Prostate gland (tissue), 2 donors: ENCODE data around the gene RHOBTB1. TPM values are rescaled to one million over a fixed set of nuclear protein-coding genes. Genes with fewer than 3 reads are reported as not detected.

Source experiments
- DNase-seq: peaks from one replicate; pipeline ENCODE4 v3.0.0-alpha.2; 2019; ENCODE audit warnings: low spot score
- H3K27ac ChIP-seq, 2 donors: fragments of 200-600 bp; sonication (generic); 2 replicates each; pipeline ENCODE4 v1.5.1; 2017 to 2019
- H3K27me3 ChIP-seq: fragments of 200-600 bp; sonication (generic); replicated peaks from 2 replicates; pipeline ENCODE4 v1.5.1; 2019; ENCODE audit not compliant: insufficient read depth
- H3K36me3 ChIP-seq, 2 donors: fragments of 200-600 bp; sonication (generic); 1 replicate in 1 of 2; 2 replicates in 1 of 2; pipeline versions ENCODE4 v1.5.1 to v1.8.1; 2017 to 2019
- H3K4me1 ChIP-seq: fragments of 200-600 bp; sonication (generic); replicated peaks from 2 replicates; pipeline ENCODE4 v1.5.1; 2019
- H3K4me3 ChIP-seq, 2 donors: fragments of 200-600 bp; sonication (generic); 2 replicates each; pipeline ENCODE4 v1.5.1; 2017 to 2019
- H3K9me3 ChIP-seq: fragments of 200-600 bp; sonication (generic); 2 replicates; pipeline ENCODE4 v1.5.1; 2017
- POLR2A ChIP-seq: fragments of 450-650 bp; IDR thresholded peaks from one replicate; pipeline ENCODE4 v1.6.1; 2016; ENCODE audit warnings: antibody characterized with exemption, mild to moderate bottlenecking
- POLR2AphosphoS5 ChIP-seq: sonication (generic); formaldehyde crosslinking; IDR thresholded peaks from one replicate; pipeline ENCODE4 v1.6.1; 2017; ENCODE audit warnings: antibody characterized with exemption
- WGBS: methylation state at CpG from one replicate; pipeline ENCODE4 v1.1.5; 2018; 5-methylcytosine and 5-hydroxymethylcytosine counted together
- intact Hi-C: fragments of 100-400 bp; cut with DNase I; formaldehyde crosslinking; loops from one replicate; pipeline ENCODE4 v1.14.2; 2022
- total RNA-seq, 2 donors: library from RNA; depleted of rRNA; stranded (reverse); fragments of >200 nt; gene quantifications; one replicate each; pipeline ENCODE4 v1.1.0, GENCODE V29; 2016
- TF ChIP-seq, protein P1 (sequence below), 4 experiments: fragments of 200-600 bp in 2 of 4; fragments of 450-650 bp in 2 of 4; sonication (generic) in 2 of 4; IDR thresholded peaks; 1 replicate in 3 of 4; 2 replicates in 1 of 4; pipeline ENCODE4 v1.5.1; 2016 to 2019; ENCODE audit warnings: antibody characterized with exemption in 4 of 4, mild to moderate bottlenecking in 2 of 4, moderate library complexity in 2 of 4

The RHOBTB1 gene, protein sequence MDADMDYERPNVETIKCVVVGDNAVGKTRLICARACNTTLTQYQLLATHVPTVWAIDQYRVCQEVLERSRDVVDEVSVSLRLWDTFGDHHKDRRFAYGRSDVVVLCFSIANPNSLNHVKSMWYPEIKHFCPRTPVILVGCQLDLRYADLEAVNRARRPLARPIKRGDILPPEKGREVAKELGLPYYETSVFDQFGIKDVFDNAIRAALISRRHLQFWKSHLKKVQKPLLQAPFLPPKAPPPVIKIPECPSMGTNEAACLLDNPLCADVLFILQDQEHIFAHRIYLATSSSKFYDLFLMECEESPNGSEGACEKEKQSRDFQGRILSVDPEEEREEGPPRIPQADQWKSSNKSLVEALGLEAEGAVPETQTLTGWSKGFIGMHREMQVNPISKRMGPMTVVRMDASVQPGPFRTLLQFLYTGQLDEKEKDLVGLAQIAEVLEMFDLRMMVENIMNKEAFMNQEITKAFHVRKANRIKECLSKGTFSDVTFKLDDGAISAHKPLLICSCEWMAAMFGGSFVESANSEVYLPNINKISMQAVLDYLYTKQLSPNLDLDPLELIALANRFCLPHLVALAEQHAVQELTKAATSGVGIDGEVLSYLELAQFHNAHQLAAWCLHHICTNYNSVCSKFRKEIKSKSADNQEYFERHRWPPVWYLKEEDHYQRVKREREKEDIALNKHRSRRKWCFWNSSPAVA
- 10 to 100 TPM in 1 of 2 donors, 1 to 10 TPM in 1; 4.9 to 28.9 TPM for total RNA-seq

DNA sequence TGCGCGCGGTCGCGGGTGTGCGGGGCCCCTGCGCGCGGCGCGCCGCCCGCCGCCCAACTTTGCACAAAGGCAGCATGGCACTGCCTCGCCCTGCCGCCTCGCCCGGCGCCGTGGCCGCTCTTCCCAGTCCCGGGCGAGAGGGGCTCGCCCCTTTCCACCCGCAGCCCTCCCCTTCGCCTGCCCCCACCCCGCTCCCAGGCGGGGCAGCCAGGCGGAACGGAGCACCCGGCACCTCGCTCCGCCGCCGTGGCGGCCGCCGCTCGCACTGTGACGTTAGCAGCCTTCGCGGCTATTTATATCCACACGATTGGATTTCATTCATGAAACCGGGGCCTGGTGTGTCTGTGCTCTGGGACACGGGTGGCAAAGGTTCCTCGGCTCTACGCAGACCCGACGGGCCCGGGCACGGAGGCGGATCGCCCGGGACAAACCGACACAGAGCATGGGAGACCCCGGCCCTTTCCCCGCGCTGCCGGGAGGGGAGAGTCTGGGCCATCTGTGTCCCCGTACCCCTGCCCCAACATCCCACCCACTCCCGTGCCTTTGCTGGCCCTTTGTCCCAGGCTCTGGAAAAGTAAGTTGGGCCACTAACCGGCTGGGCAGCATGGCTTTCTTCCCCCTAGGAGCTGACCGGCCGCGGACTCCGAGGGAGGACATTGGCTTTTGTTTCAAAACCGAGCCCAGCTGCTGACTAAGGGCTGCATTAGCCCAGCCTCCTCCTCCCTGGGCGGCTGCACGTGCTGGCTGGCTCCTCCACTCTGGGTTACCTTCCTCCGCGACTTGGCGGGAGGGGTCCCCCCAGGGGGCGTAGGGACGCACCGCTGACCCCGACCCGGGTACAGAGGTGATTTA, at the start of gene RHOBTB1:
Gene RHOBTB1 (minus strand): TSS at position 128 of the 852 bp plus-strand sequence. CDS start 32,643 bp downstream, outside the sequence.
- no peaks in the 10 kb centered on the region for H3K27me3 ChIP-seq
- no peaks in the 10 kb centered on the region for H3K9me3 ChIP-seq
- intact Hi-C loops, result loop anchor here (5.0 kb wide), 2 partner anchors 37 to 127 kb away; no protein-coding TSS in a partner anchor
- TF ChIP-seq POLR2A, result peak; percentile 50
- TF ChIP-seq POLR2AphosphoS5, result peak; percentile 38
- TF ChIP-seq, protein P1, sequence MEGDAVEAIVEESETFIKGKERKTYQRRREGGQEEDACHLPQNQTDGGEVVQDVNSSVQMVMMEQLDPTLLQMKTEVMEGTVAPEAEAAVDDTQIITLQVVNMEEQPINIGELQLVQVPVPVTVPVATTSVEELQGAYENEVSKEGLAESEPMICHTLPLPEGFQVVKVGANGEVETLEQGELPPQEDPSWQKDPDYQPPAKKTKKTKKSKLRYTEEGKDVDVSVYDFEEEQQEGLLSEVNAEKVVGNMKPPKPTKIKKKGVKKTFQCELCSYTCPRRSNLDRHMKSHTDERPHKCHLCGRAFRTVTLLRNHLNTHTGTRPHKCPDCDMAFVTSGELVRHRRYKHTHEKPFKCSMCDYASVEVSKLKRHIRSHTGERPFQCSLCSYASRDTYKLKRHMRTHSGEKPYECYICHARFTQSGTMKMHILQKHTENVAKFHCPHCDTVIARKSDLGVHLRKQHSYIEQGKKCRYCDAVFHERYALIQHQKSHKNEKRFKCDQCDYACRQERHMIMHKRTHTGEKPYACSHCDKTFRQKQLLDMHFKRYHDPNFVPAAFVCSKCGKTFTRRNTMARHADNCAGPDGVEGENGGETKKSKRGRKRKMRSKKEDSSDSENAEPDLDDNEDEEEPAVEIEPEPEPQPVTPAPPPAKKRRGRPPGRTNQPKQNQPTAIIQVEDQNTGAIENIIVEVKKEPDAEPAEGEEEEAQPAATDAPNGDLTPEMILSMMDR (IDR thresholded peaks at IDR 0.05), result no peak
- no peaks in the 10 kb centered on the region for H3K4me1 ChIP-seq
- peak; percentile 53 for DNase-seq
- peak within 1 kb of the TSS; percentile 53 to 68 for H3K4me3 ChIP-seq
- H3K27ac ChIP-seq, result peak within 1 kb of the TSS; percentile 84 to 88
- no peaks in the 10 kb centered on the region for H3K36me3 ChIP-seq
- WGBS, result 0% methylated on average over 13 of the region's 77 CpGs

DNA sequence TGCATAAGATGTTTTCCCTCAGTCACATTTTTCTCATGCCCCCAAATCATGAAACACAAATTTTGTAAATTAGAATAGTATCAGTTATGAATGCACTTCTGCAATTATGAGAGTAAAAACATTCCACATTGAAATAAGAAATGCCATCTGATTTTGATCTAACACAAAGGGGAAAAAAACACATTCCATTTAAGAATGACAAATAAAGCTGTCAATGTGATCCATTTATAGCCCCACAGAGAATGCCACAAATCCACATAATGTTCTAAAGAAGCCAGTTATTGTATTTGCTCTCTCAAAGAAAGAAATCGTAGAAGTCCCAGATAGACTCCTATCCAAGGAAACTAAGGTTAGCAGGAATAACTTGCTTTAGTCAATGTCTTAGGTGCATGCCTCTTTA, 48.7 kb upstream of the RHOBTB1 start:
- intact Hi-C loops, result no loop called here
- DNase-seq, result no peak
- no peaks in the 10 kb centered on the region for H3K36me3 ChIP-seq
- 5% methylated on average over 1 of the region's 1 CpG for WGBS
- no peaks in the 10 kb centered on the region for H3K9me3 ChIP-seq
- TF ChIP-seq POLR2AphosphoS5 (peak; percentile 17), POLR2A (no peak)
- no peak overlapping the region for H3K27ac ChIP-seq
- no peaks in the 10 kb centered on the region for H3K27me3 ChIP-seq
- H3K4me3 ChIP-seq, result no peak overlapping the region
- no peaks in the 10 kb centered on the region for H3K4me1 ChIP-seq

DNA sequence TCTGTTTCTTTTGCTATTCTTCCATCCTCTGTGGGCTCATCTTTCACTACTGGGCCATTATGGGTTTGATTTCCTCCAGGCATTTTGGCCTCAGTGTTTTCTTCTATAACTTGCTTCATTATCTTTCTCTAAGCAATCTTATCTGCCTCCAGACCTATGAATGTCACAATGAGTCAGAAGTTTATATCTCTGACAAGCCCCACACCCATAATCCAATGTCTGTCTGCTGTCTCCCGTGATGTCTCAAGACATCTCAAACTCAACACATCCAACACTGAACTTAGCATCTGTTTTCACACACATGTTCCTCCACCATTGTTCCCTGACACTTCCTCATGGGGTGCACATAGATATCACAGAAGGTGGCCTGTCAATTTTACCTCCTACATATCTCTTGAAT, 46.7 kb upstream of the RHOBTB1 start:
- intact Hi-C loops, result no loop called here
- H3K36me3 ChIP-seq, result no peaks in the 10 kb centered on the region
- no peak for DNase-seq
- no peaks in the 10 kb centered on the region for H3K27me3 ChIP-seq
- no peaks in the 10 kb centered on the region for H3K9me3 ChIP-seq
- no peaks in the 10 kb centered on the region for H3K4me1 ChIP-seq
- TF ChIP-seq POLR2A, result no peak
- TF ChIP-seq POLR2AphosphoS5, result no peak
- TF ChIP-seq, protein P1 (IDR thresholded peaks at IDR 0.05), result no peak
- H3K4me3 ChIP-seq, result no peak overlapping the region
- WGBS, result 90% methylated on average over 1 of the region's 1 CpG
- no peak overlapping the region for H3K27ac ChIP-seq

GRCh38 chr10:60989400-60989876, 45.5 kb upstream of the RHOBTB1 start:
- Histone ChIP-seq H3K36me3 (no peaks in the 10 kb centered on the region), H3K9me3 (no peaks in the 10 kb centered on the region), H3K27ac (no peak overlapping the region), H3K4me3 (no peak overlapping the region), H3K4me1 (no peaks in the 10 kb centered on the region), H3K27me3 (no peaks in the 10 kb centered on the region)
- intact Hi-C loops, result no loop called here
- 51% methylated on average over 4 of the region's 4 CpGs for WGBS
- DNase-seq, result no peak
- TF ChIP-seq, protein P1 (IDR thresholded peaks at IDR 0.05), result no peak
- TF ChIP-seq POLR2AphosphoS5 (no peak), POLR2A (no peak)

DNA sequence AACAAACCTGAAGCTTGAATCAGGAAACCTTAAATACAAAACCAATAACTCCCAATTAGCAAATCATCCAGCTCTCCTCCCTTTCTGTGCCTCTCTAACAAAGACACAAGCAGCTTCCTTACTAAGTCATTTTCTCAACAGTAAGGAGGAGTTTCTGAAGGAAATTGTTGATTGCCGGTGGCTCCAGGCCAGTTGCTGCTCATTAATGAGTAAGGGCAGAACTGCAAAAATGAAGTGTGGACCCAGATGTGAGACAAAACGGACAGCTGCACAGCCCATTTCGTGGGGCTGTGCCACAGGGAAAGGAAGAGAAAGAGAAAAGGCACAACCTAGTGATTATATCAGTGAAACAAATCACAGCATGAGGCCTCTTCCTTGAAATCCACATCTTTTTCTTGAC, 42.8 kb upstream of the RHOBTB1 start:
- DNase-seq, result no peak
- WGBS, result 21% methylated on average over 3 of the region's 3 CpGs
- Histone ChIP-seq H3K4me3 (no peak overlapping the region), H3K27ac (no peak overlapping the region), H3K36me3 (no peaks in the 10 kb centered on the region), H3K9me3 (no peaks in the 10 kb centered on the region), H3K27me3 (no peaks in the 10 kb centered on the region), H3K4me1 (no peaks in the 10 kb centered on the region)
- intact Hi-C loops, result no loop called here
- TF ChIP-seq POLR2AphosphoS5, result no peak
- no peak for TF ChIP-seq POLR2A
- TF ChIP-seq, protein P1 (IDR thresholded peaks at IDR 0.05), result no peak
